Occipital lobe (tissue), 2 donors: ENCODE results near the gene RASGRP2. TPM values are rescaled to one million over a fixed set of nuclear protein-coding genes. Genes with fewer than 3 reads are reported as not detected.

Experiments used
- DNase-seq: peaks from one replicate; lab custom pipeline; 2025; lab: John Stamatoyannopoulos, UW
- total RNA-seq: library from RNA; depleted of rRNA; stranded (reverse); fragments of >200 nt; gene quantifications from one replicate; pipeline ENCODE4 v1.2.3, GENCODE V29; 2014

The RASGRP2 gene
- total RNA-seq, 1 donor from 2014 or later, result 36.7 TPM

GRCh38 chr11:64771861-64772260 is 27.9 kb upstream of the RASGRP2 start:
- no peak for DNase-seq

DNA sequence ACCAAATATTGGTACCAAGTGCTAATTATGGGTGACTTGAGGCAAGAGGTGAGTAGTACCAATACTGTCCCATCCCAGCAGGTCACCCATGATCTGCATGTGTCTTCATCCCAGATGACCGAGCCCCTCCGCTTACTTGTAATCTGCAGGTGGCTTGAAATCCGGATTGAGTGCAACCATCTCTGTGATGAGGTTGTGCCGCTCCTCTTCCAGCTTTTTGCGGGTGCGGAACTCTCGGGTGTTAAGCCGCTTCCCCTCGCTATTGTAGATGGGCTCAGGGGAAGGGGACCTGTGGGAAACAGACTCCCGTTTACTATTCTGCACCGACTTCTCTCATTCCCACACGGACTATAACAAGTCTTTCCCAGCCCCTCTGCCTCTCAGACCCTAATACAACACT is 26.2 kb upstream of the RASGRP2 start:
- no peak for DNase-seq

DNA sequence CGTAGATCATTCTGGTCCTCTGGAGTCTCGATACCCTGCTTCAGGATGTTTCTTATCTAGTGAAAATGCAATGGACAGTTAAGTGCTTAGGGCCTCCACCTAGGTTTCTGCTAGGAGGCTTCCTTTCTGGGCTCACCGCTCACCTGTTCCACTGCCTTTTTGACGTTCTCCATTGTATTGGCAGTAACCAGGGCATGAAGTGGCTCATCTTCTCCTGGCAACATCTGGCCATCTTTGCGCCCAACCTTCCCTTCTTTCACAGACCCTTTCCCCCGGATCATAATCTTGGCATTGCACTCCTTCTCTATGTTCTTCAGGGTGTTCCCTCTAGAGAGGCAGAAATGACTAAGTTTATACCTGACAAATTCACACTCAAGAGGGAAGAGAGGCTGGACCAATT is 25.3 kb upstream of the RASGRP2 start:
- no peak for DNase-seq

GRCh38 chr11:64768300-64768694 is 24.4 kb upstream of the RASGRP2 start:
- DNase-seq, result no peak

- no peak for DNase-seq
These were observed 23.7 kb upstream of the RASGRP2 start for GRCh38 chr11:64767344-64768299.

DNA sequence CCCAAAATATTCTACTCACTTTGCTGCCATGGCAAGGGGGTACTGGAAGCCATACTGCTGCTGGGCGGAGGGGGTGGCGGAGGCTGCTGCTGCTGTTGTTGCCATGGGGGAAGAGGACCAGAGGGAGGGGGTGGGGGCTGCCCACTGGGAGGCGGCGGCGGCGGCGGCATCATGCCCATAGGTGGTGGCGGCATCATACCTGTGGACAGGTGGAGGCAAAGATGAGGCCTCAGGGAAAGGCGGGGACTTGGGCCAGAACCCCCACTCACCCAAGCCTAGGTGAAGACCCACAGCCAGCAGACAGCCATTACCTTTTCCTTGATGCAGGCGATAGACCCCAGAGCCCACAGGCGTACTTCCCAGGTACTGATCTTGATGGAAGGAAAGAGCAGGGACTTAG is 22.9 kb upstream of the RASGRP2 start:
- DNase-seq, result no peak

GRCh38 chr11:64765851-64766665 is 22.1 kb upstream of the RASGRP2 start:
- DNase-seq, result no peak

- DNase-seq, result no peak
These were observed 21.4 kb upstream of the RASGRP2 start for GRCh38 chr11:64765291-64765850.

DNA sequence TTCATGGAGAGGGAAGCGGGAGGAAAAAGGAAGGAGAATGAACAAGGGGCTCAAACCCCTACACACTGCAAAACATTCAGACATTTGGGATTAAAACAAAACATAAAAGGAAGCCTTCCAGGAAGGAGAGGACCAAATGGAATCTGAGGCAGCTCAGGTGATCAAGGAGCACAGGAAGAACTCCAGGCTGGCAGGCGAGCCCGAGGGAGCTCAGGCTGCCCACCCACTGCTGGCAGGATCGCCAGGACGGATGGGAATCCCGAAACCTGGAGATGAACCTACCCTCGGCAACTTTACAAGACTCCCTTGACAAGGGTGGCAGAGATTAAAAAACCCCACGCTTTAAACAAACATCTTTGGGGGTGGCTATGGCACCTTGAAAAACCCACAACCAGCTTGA is 20.8 kb upstream of the RASGRP2 start:
- no peak for DNase-seq

DNA sequence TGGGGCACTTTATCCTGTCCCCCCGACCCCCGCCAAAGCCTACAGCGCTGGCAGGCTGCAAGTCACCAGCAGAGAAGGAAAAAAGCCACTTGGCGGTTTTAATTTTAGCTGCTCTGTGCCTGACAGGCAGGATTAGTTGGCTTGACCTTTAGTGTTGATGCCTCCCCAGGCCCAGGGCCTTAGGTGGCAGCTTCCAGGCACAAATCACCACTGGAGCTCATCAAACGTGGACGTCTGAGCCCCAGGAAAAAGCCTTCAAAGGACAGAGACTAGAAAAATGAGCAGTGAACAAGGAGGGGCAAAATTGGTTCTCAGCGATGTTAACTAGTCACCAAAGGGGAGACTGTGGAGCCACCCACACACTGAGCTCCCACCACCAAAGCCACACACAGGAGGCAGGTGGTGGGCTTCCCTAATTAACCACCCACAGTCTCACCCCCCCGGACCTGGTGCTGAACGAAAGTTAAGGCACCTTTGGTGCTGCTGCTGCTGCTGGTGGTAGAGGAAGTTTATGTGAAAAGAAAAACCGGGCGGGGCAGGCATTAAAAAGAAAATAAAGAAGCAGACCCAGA is 20.2 kb upstream of the RASGRP2 start:
- DNase-seq, result no peak

- DNase-seq, result no peak
These were observed 19.6 kb upstream of the RASGRP2 start for GRCh38 chr11:64763526-64764039.

DNA sequence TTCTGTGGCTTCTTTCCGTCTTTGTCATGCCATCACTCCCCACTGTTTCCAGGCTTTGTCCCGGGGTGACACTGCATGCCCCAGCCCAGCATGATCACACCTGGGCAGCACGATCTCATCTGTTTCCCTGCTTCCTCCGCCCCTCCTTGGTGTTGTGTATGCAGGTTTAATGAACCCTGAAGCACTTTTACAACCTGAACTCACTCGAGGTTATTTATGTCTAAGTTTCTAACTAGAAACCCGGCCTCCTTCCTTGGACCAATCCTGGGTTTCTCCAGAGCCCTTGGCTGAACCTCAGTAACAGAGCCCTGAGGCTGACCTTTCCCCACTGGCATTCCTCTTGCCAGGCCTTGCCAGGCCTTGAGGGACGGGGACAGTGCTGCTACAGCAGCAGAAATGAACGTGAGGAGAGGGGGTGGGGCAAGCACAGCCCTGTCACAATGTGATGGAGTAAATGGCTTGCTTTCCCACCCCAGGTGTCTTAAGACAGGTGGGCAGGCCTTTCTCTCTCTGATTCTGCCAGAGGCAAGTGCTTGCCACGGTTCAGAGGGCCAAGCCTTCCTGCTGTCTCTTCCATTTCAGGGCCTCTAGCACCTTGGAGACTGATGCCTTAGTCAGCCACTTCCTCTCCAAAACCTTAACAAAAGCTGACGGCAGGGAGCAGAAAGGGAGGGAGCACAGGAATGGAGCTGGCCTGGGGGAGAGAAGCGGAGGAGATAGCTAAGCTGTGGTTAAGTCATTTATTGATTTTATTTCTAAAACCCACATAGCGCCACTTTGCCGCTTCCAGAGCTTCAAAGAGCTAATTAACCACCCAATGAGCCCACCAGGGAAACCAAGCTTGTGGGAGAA is 19.0 kb upstream of the RASGRP2 start:
- no peak for DNase-seq

DNA sequence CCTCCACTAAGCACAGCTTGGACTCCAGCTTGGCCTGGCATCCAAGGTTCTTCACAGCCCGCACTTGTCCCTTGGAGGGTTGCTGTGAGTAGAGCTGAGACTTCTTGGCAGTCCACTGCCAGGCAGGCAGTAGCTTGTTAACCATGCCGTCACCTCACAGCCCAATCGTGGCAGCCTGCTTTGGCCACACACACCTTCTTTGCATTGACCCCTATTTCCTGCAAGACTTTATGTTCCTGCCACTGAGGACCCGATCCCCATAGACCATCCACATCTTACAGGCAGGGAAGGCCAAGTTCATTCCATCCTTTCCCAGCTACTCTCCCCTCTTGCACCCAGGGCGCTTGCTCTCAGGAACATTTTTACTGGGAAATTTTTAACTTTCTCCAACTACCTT is 18.3 kb upstream of the RASGRP2 start:
- no peak for DNase-seq

- no peak for DNase-seq
These were observed 16.9 kb upstream of the RASGRP2 start for GRCh38 chr11:64760759-64761420.

DNA sequence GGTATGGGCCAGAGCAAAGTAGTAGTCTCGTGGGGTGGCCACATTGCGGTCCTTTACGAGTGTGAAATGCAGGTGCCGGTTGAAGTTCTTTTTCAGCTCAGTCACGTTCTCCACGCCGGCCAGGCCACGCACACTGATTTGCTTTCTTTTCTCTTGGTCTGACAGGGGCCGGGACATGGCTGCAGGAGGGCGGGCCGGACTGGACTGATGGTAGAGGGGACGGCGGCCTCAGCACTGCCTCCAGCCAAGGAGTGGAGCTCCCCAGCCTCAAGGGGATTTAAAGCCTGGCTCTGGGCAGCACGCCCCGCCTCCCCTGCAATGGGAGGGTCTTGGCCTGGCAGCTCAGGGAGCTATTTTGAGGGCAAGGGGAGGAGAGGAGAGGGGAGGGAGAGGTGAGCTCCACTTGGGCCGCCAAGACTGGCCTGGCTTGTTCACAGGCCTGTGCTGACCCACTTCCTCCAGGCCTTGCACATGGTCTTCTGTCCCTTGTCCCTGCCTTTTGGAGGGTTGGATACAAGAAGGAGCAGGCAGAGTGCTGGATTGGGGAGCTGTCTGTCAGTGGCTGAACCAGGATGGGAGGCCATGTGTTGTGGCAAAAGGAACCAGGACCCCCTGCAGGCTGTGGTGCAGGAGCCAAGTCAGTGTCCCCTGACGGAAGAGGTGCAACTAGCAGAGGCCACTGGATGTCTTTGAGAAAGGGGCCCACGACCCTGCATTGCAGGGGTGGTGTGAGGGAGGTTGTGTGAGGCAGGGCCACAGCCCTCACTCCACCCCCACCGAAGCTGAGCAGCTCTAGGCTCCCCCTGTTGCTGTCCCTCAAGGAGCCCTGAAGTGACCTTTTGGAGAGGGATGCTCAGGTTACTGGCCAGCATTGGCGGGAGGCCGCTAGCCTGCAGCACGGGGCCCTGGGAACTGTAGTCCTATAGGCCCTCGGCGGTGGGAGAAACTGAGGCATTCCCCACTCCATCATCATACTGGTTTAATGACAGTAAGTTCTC is 16.1 kb upstream of the RASGRP2 start, which contains the start of gene PYGM:
TSS of gene PYGM (minus strand) at position 253 of the 998 bp plus-strand sequence. CDS start at position 177, 76 bp downstream.
- DNase-seq, result no peak

GRCh38 chr11:64759131-64759721 is 15.3 kb upstream of the RASGRP2 start:
- DNase-seq, result no peak

- no peak for DNase-seq
These were observed 14.6 kb upstream of the RASGRP2 start for GRCh38 chr11:64758330-64759079.
